Astrocyte (in vitro differentiated cells and primary cell): ENCODE results near the gene NAA15. TPM values are rescaled to one million over a fixed set of nuclear protein-coding genes. Genes with fewer than 3 reads are reported as not detected.

Experiments
- DNase-seq: peaks from one replicate; pipeline ENCODE4 v3.0.0-alpha.2; 2010; ENCODE audit warnings: low read depth
- FAIRE-seq: peaks from 2 replicates; lab custom pipeline; 2011; peaks lifted over from hg19 to GRCh38; lab: Jason Lieb, UNC
- H2AFZ ChIP-seq: 2 replicates; pipeline ENCODE4 v1.6.0; 2012; ENCODE audit warnings: low read depth, low read length, inconsistent platforms
- H3K27ac ChIP-seq: 2 replicates; pipeline ENCODE4 v1.5.1; 2011; ENCODE audit warnings: low read depth, low read length, inconsistent platforms
- H3K27me3 ChIP-seq: 2 replicates; pipeline ENCODE4 v1.6.0; 2011; ENCODE audit warnings: low read length, inconsistent platforms; ENCODE audit not compliant: insufficient read depth
- H3K36me3 ChIP-seq: 2 replicates; pipeline ENCODE4 v1.5.1; 2011; ENCODE audit warnings: low read length, inconsistent platforms; ENCODE audit not compliant: insufficient read depth
- H3K4me1 ChIP-seq: 2 replicates; pipeline ENCODE4 v1.5.1; 2011; ENCODE audit warnings: low read length, inconsistent platforms; ENCODE audit not compliant: insufficient read depth
- H3K4me2 ChIP-seq: 2 replicates; pipeline ENCODE4 v1.6.0; 2012; ENCODE audit warnings: low read length, inconsistent platforms
- H3K4me3 ChIP-seq: 2 replicates; pipeline ENCODE4 v1.5.1; 2011; ENCODE audit warnings: low read depth, mild to moderate bottlenecking, low read length, inconsistent platforms; ENCODE audit not compliant: insufficient read depth
- H3K79me2 ChIP-seq: 2 replicates; pipeline ENCODE4 v1.6.0; 2012; ENCODE audit warnings: mild to moderate bottlenecking, low read length, inconsistent platforms; ENCODE audit not compliant: insufficient read depth
- H3K9ac ChIP-seq: 2 replicates; pipeline ENCODE4 v1.6.0; 2012; ENCODE audit warnings: mild to moderate bottlenecking, low read length, inconsistent platforms
- H3K9me3 ChIP-seq: 2 replicates; pipeline ENCODE4 v1.5.1; 2012; ENCODE audit warnings: low read depth, mild to moderate bottlenecking, low read length, inconsistent platforms; ENCODE audit not compliant: insufficient read depth
- H4K20me1 ChIP-seq: 2 replicates; pipeline ENCODE4 v1.6.0; 2012; ENCODE audit warnings: low read length, inconsistent platforms; ENCODE audit not compliant: insufficient read depth
- H3K27ac Mint-ChIP-seq: one replicate; pipeline ENCODE4 v1.8.0; 2021; ENCODE audit warnings: mild to moderate bottlenecking, mixed read lengths; ENCODE audit not compliant: unreplicated experiment
- H3K27me3 Mint-ChIP-seq: one replicate; pipeline ENCODE4 v1.8.0; 2021; ENCODE audit warnings: low read depth, mixed read lengths; ENCODE audit not compliant: unreplicated experiment
- H3K36me3 Mint-ChIP-seq: one replicate; pipeline ENCODE4 v1.8.0; 2021; ENCODE audit warnings: low read depth, mixed read lengths; ENCODE audit not compliant: unreplicated experiment
- H3K4me1 Mint-ChIP-seq: one replicate; pipeline ENCODE4 v1.8.0; 2021; ENCODE audit warnings: low read depth, mixed read lengths; ENCODE audit not compliant: unreplicated experiment
- H3K4me3 Mint-ChIP-seq: one replicate; pipeline ENCODE4 v1.8.0; 2021; ENCODE audit warnings: mild to moderate bottlenecking, moderate library complexity, mixed read lengths; ENCODE audit not compliant: unreplicated experiment
- H3K9me3 Mint-ChIP-seq: one replicate; pipeline ENCODE4 v1.8.0; 2021; ENCODE audit warnings: mild to moderate bottlenecking, mixed read lengths; ENCODE audit not compliant: unreplicated experiment
- CTCF ChIP-seq: IDR thresholded peaks from 2 replicates; pipeline ENCODE4 v1.5.1; 2011; ENCODE audit warnings: low read depth, mild to moderate bottlenecking, inconsistent platforms, low read length, moderate library complexity; ENCODE audit not compliant: insufficient read depth
- EZH2 ChIP-seq: IDR thresholded peaks from 2 replicates; pipeline ENCODE4 v1.6.1; 2012; ENCODE audit warnings: mild to moderate bottlenecking, low read length, inconsistent platforms; ENCODE audit not compliant: insufficient read depth
- total RNA-seq: library from RNA; stranded (reverse); gene quantifications from 2 replicates; pipeline ENCODE4 v1.2.1, GENCODE V29; 2021

NAA15 gene
- total RNA-seq, 1 donor from 2014 or later, result 64.5 TPM

GRCh38 chr4:139331185-139331584 is 29.9 kb downstream of the NAA15 start:
- Histone ChIP-seq H3K79me2 (peaks cover 98% of the 10 kb centered on the region), H3K9ac (no peak overlapping the region), H3K27ac (no peak overlapping the region), H2AFZ (no peak overlapping the region), H3K4me3 (no peak overlapping the region), H3K4me1 (no peaks in the 10 kb centered on the region), H3K27me3 (no peaks in the 10 kb centered on the region), H4K20me1 (peaks cover 53% of the 10 kb centered on the region), H3K4me2 (no peak overlapping the region), H3K9me3 (no peaks in the 10 kb centered on the region), H3K36me3 (peaks cover 6% of the 10 kb centered on the region)
- H3K4me1 Mint-ChIP-seq, result peaks cover 8% of the 10 kb centered on the region
- H3K4me3 Mint-ChIP-seq, result no peak overlapping the region
- no peak for TF ChIP-seq EZH2
- TF ChIP-seq CTCF, result no peak
- H3K27ac Mint-ChIP-seq, result no peak overlapping the region
- H3K36me3 Mint-ChIP-seq, result peaks cover 2% of the 10 kb centered on the region
- no peaks in the 10 kb centered on the region for H3K9me3 Mint-ChIP-seq
- DNase-seq (peak; percentile 38), FAIRE-seq (no peak)
- H3K27me3 Mint-ChIP-seq, result no peaks in the 10 kb centered on the region

- Histone ChIP-seq H3K36me3 (peaks cover 12% of the 10 kb centered on the region), H4K20me1 (peaks cover 49% of the 10 kb centered on the region), H3K79me2 (peaks cover 95% of the 10 kb centered on the region), H2AFZ (no peak overlapping the region), H3K27me3 (no peaks in the 10 kb centered on the region), H3K4me1 (no peaks in the 10 kb centered on the region), H3K9ac (no peak overlapping the region), H3K9me3 (no peaks in the 10 kb centered on the region), H3K4me2 (no peak overlapping the region), H3K4me3 (no peak overlapping the region), H3K27ac (no peak overlapping the region)
- Mint-ChIP-seq H3K9me3 (no peaks in the 10 kb centered on the region), H3K36me3 (peaks cover 2% of the 10 kb centered on the region), H3K27ac (peak overlapping the region; percentile 18), H3K27me3 (no peaks in the 10 kb centered on the region), H3K4me3 (no peak overlapping the region), H3K4me1 (peaks cover 8% of the 10 kb centered on the region)
- DNase-seq (no peak), FAIRE-seq (no peak)
- TF ChIP-seq CTCF, result no peak
- no peak for TF ChIP-seq EZH2
Observed at GRCh38 chr4:139333046-139333445, 31.7 kb downstream of the NAA15 start.

GRCh38 chr4:139337612-139338011 is 36.3 kb downstream of the NAA15 start:
- Histone ChIP-seq H3K4me1 (no peaks in the 10 kb centered on the region), H3K79me2 (peaks cover 78% of the 10 kb centered on the region), H3K27ac (no peak overlapping the region), H3K36me3 (peaks cover 13% of the 10 kb centered on the region), H3K9ac (no peak overlapping the region), H2AFZ (no peak overlapping the region), H3K4me3 (no peak overlapping the region), H3K9me3 (no peaks in the 10 kb centered on the region), H4K20me1 (peaks cover 42% of the 10 kb centered on the region), H3K4me2 (no peak overlapping the region), H3K27me3 (no peaks in the 10 kb centered on the region)
- H3K36me3 Mint-ChIP-seq, result peaks cover 7% of the 10 kb centered on the region
- H3K27ac Mint-ChIP-seq, result no peak overlapping the region
- no peaks in the 10 kb centered on the region for H3K27me3 Mint-ChIP-seq
- FAIRE-seq (no peak), DNase-seq (no peak)
- H3K4me3 Mint-ChIP-seq, result no peak overlapping the region
- no peaks in the 10 kb centered on the region for H3K4me1 Mint-ChIP-seq
- no peaks in the 10 kb centered on the region for H3K9me3 Mint-ChIP-seq
- TF ChIP-seq EZH2, result no peak
- no peak for TF ChIP-seq CTCF
